GM19372 (cell line): ENCODE data around the gene NFX1.
"Not testable (repeated sequence)": the region's sequence is repeated elsewhere in the genome, so short reads cannot be mapped to it uniquely, and the experiment has no call there.

Experiments
- ATAC-seq: cut with Tn5 transposase; IDR thresholded peaks from one replicate; pipeline ENCODE4 v1.9.1; 2021; ENCODE audit warnings: mild to moderate bottlenecking, low read depth, moderate library complexity; ENCODE audit not compliant: unreplicated experiment

NFX1 gene

GRCh38 chr9:33351547-33351946 is 61.2 kb downstream of the NFX1 start:
- no peak for ATAC-seq

GRCh38 chr9:33354651-33355211 is 64.4 kb downstream of the NFX1 start:
- no peak for ATAC-seq

DNA sequence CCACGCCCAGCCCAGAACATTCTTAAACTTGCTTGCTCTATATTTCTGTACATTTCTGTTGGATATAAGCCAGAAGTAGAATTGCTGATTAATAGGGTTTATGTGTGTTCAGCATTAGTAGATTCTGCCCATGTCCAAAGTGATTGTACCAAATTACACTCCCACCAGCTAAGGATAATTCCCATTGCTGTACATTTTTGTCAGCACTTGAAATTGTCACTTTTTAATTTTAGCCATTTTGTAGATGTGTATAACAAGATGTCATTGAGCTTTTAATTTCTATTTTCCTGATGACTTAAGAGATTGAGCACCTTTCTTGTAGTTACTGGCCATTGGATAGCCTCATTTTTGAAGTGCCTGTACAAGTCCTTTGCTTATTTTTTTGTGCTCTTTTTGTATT is 65.6 kb downstream of the NFX1 start:
- no peak for ATAC-seq

- ATAC-seq: not testable (repeated sequence)
Observed at GRCh38 chr9:33358641-33359040, 68.3 kb downstream of the NFX1 start.

GRCh38 chr9:33364127-33364526 is 73.8 kb downstream of the NFX1 start:
- no peak for ATAC-seq

- not testable (repeated sequence) for ATAC-seq
Observed at GRCh38 chr9:33364814-33365213, 74.5 kb downstream of the NFX1 start.

- no peak for ATAC-seq
Observed at GRCh38 chr9:33366979-33367480, 76.7 kb downstream of the NFX1 start.

DNA sequence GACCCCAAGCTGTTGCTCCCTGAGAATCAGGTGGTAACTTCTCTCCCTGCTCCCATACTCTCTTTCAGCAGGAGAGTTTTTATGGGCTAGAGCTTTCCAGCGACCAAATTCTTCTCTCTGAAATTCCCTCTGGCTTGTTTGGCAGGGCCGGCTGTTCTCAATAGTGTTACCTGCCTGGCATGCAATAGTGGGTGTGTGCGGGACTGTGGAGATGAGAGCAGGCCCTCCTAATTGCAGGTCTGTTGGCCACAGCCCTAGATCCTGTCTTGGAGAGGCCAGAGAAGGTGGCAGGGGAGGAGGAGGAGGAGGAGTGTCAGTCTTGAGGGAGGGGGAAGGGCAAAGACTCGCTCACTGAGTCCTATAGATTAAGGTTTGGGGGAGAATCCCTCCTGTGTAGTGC is 82.6 kb downstream of the NFX1 start:
- no peak for ATAC-seq

DNA sequence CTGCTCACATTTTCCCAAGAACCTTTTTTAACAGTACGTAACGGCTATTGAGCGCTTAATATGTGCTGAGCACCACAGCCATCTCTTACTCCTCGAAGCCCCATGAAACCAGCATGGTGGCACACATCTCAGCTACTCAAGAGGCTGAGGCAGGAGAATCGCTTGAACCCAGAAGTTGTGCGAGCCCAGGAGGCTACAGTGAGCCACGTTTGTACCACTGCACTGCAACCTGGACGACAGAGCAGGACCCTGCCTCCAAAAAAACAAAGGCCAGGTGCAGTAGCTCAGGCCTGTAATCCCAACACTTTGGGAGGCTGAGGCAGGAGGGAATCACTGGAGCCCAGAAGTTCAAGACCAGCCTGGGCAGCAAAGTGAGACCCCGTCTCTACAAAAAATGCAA is 83.9 kb downstream of the NFX1 start:
- ATAC-seq: no peak

GRCh38 chr9:33374634-33375237 is 84.4 kb downstream of the NFX1 start:
- no peak for ATAC-seq

- ATAC-seq: no peak
Observed at GRCh38 chr9:33375238-33375840, 85.0 kb downstream of the NFX1 start.

DNA sequence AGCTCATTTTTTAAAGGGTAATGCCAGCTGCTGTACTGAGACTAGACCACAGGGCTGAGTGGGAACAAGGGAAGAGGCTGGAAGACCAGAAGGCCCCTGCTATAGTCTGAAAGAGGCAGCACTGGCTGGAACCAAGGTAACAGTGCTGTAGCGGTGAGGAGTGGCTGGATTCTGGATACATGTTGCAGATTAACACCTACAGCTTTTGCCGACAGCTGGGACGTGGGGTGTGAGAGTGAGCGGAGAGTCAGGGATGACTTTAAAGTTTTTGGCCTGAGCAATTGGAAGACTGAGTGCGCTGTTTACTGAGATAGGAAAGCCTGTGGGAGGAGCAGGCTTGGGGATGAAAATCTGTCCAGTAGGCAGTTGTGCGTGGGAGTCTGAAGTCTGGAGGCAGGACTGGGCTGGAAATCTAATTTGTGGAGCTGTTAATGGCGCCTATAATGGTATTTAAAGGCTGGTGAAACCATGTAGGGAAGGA is 85.6 kb downstream of the NFX1 start:
- ATAC-seq: no peak

GRCh38 chr9:33377089-33377715 is 86.9 kb downstream of the NFX1 start:
- ATAC-seq: no peak

GRCh38 chr9:33378121-33378795 is 87.9 kb downstream of the NFX1 start:
- ATAC-seq: no peak

- no peak for ATAC-seq
Observed at GRCh38 chr9:33379666-33380389, 89.5 kb downstream of the NFX1 start.

- ATAC-seq: no peak
Observed at GRCh38 chr9:33380390-33381094, 90.2 kb downstream of the NFX1 start.

- ATAC-seq: no peak
Observed at GRCh38 chr9:33381231-33381791, 91.0 kb downstream of the NFX1 start.

DNA sequence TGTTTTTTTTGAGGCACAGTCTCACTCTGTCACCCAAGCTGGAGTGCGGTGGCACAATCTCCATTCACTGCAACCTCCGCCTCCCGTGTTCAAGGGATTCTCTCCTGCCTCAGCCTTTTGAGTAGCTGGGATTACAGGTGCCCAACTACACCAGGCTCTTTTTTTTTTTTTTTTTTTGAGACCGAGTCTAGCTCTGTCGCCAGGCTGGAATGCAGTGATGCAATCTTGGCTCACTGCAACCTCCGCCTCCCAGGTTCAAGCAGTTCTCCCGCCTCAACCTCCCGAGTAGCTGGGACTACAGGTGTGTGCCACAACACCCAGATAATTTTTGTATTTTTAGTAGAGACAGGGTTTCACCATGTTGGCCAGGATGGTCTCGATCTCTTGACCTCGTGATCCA is 92.1 kb downstream of the NFX1 start:
- ATAC-seq: not testable (repeated sequence)

DNA sequence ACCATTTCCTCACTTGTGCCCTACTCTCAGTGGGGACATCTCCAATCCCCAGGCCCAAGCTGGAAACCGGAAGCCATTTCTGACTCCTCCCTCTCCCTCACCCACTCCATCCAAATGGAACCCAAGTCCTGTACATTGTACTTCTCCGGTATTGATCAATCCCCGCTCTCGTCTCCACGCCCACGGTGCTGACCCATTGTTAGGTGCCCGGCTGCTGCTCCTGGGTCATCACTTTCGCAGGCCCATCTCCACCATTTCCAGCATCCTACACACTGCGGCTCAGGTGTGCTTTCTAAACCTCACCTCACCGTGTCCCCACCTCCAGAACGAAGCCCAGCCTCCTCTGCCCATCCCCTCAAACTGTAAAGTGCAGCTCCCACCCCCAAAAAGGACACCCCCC is 93.1 kb downstream of the NFX1 start:
- not testable (repeated sequence) for ATAC-seq
